Measurements from ENCODE around the gene ADGRG4. TPM values are rescaled to one million over a fixed set of nuclear protein-coding genes. Genes with fewer than 3 reads are reported as not detected.
"Not testable (repeated sequence)": the region's sequence is repeated elsewhere in the genome, so short reads cannot be mapped to it uniquely, and the experiment has no call there.

The ADGRG4 gene
- total and polyA plus RNA-seq, 4 donors = under 0.01 TPM; not detected in 3

DNA sequence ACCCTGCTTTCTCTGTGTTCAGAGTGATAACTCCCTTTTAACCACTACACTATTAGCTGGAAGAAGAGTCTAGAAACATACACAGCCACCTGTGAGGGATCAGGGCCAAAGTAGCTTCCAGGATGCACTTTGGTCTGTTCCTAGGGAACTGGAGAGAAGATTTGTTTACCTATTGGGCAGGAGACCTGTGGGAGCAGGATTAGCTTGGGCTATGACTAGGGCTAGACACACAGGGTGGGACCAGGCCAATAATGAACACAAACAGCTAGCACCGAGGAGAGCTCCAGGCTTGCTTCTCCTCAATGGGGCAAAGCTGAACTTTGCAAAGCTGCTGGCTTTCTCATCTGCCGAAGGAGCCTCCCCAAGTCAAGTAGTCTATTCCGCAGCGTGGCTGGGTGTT, 25.2 kb upstream of the ADGRG4 start (continued):
- peak in 1 of 2 donors; percentile 55 for TF ChIP-seq JUND (IDR thresholded peaks at IDR 0.05)
- TF ChIP-seq, protein P1, sequence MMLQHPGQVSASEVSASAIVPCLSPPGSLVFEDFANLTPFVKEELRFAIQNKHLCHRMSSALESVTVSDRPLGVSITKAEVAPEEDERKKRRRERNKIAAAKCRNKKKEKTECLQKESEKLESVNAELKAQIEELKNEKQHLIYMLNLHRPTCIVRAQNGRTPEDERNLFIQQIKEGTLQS (IDR thresholded peaks at IDR 0.05) = no peak
- peak; percentile 85 to 86 for TF ChIP-seq HNF4A (conservative IDR thresholded peaks at IDR 0.05)
- TF ChIP-seq NR2F2 (IDR thresholded peaks at IDR 0.05) = no peak

DNA sequence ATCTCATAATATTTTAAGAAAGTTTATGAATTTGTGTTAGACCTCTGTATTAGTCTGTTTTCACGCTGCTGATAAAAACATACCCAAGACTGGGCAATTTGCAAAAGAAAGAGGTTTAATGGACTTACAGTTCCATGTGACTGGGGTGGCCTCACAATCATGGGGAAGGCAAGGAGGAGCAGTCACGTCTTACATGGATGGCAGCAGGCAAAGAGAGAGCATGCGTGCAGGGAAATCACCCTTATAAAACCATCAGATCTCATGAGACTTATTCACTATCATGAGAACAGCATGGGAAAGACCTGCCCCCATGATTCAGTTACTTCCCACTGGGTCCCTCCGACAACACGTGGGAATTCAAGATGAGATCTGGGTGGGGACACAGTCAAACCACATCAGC, 14.4 kb upstream of the ADGRG4 start:
- not testable (repeated sequence) for H3K27ac ChIP-seq (ENCODE audit: low read depth in 1 of 2, low read length in 2 of 2); H3K36me3 ChIP-seq (ENCODE audit: control insufficient read depth in 4 of 4, insufficient read depth in 3 of 4, low read depth in 1 of 4, low read length in 3 of 4); H3K4me3 ChIP-seq (ENCODE audit: low read depth in 1 of 3, low read length in 3 of 3); H3K9me3 ChIP-seq (ENCODE audit: control insufficient read depth in 4 of 4, low read length in 3 of 4); DNase-seq (ENCODE audit: low spot score); H3K27me3 ChIP-seq (ENCODE audit: control insufficient read depth in 4 of 4, insufficient read depth in 4 of 4, low read length in 3 of 4); H3K9ac ChIP-seq (ENCODE audit: low read depth in 1 of 2, low read length in 2 of 2); H3K4me1 ChIP-seq (ENCODE audit: control insufficient read depth in 4 of 4, insufficient read depth in 4 of 4, low read length in 3 of 4)
- 89% methylated on average over 5 of the region's 5 CpGs for WGBS

DNA sequence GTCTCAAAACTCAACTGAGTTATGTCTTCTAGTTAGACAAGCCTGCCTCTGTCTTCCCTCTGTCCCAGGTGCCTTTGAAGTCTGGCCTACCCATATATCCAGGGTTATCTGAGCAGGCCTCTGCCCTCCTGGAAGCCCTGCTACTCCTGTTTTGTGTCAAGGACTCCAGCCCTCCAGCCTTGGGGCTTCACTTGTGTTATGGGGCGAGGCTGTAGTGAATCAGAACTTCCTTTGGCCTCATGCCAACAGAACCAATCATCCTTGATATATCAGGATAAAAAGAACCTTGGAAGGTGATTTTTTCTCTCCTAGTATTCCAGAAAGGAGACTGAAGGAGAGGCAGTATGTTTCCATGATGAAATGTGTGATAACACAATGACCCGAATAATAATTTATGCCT, 8.9 kb upstream of the ADGRG4 start:
- H3K27ac ChIP-seq (ENCODE audit: low read depth in 1 of 2, low read length in 2 of 2) = no peak overlapping the region
- no peaks in the 10 kb centered on the region for H3K4me1 ChIP-seq (ENCODE audit: control insufficient read depth in 4 of 4, insufficient read depth in 4 of 4, low read length in 3 of 4)
- no peak for DNase-seq (ENCODE audit: low spot score)
- H3K36me3 ChIP-seq (ENCODE audit: control insufficient read depth in 4 of 4, insufficient read depth in 3 of 4, low read depth in 1 of 4, low read length in 3 of 4) = no peaks in the 10 kb centered on the region
- H3K4me3 ChIP-seq (ENCODE audit: low read depth in 1 of 3, low read length in 3 of 3) = no peak overlapping the region
- 86% methylated on average over 2 of the region's 2 CpGs for WGBS
- H3K9ac ChIP-seq (ENCODE audit: low read depth in 1 of 2, low read length in 2 of 2) = no peak overlapping the region
- no peaks in the 10 kb centered on the region for H3K27me3 ChIP-seq (ENCODE audit: control insufficient read depth in 4 of 4, insufficient read depth in 4 of 4, low read length in 3 of 4)
- TF ChIP-seq SP1 (IDR thresholded peaks at IDR 0.05) (no peak), FOXA2 (IDR thresholded peaks at IDR 0.05) (no peak), TAF1 (conservative IDR thresholded peaks at IDR 0.05) (no peak), FOXA1 (IDR thresholded peaks at IDR 0.05) (no peak), YY1 (IDR thresholded peaks at IDR 0.05) (no peak)
- TF ChIP-seq, protein P1 (IDR thresholded peaks at IDR 0.05) = no peak
- TF ChIP-seq, protein P2, sequence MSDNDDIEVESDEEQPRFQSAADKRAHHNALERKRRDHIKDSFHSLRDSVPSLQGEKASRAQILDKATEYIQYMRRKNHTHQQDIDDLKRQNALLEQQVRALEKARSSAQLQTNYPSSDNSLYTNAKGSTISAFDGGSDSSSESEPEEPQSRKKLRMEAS (IDR thresholded peaks at IDR 0.05) = no peak
- no peaks in the 10 kb centered on the region for H3K9me3 ChIP-seq (ENCODE audit: control insufficient read depth in 4 of 4, low read length in 3 of 4)

DNA sequence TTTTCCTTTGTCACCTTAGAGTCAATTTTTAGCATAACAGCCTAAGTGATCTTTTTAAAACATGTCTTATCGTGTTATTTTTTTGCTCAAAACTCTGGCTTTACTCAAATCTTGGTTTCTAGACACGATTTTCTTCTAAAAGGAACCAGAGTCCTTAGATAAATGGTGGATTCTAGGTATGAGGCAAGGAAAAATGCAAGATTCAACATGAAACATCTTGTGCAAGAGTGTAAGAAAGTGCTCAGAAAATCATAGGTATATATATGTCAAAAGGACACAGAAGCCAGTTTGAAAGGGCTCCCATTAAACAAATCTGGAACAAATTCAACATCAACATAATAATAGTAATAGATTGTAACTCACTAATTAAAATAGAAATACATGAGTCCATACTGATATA, 8.1 kb upstream of the ADGRG4 start:
- TF ChIP-seq FOXA2 (IDR thresholded peaks at IDR 0.05) (no peak), RAD21 (IDR thresholded peaks at IDR 0.05) (no peak), FOXA1 (IDR thresholded peaks at IDR 0.05) (no peak)
- TF ChIP-seq, protein P3, sequence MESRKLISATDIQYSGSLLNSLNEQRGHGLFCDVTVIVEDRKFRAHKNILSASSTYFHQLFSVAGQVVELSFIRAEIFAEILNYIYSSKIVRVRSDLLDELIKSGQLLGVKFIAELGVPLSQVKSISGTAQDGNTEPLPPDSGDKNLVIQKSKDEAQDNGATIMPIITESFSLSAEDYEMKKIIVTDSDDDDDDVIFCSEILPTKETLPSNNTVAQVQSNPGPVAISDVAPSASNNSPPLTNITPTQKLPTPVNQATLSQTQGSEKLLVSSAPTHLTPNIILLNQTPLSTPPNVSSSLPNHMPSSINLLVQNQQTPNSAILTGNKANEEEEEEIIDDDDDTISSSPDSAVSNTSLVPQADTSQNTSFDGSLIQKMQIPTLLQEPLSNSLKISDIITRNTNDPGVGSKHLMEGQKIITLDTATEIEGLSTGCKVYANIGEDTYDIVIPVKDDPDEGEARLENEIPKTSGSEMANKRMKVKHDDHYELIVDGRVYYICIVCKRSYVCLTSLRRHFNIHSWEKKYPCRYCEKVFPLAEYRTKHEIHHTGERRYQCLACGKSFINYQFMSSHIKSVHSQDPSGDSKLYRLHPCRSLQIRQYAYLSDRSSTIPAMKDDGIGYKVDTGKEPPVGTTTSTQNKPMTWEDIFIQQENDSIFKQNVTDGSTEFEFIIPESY (IDR thresholded peaks at IDR 0.05) = no peak
- H3K4me1 ChIP-seq (ENCODE audit: control insufficient read depth in 4 of 4, insufficient read depth in 4 of 4, low read length in 3 of 4) = no peaks in the 10 kb centered on the region
- no peak for DNase-seq (ENCODE audit: low spot score)
- no peaks in the 10 kb centered on the region for H3K36me3 ChIP-seq (ENCODE audit: control insufficient read depth in 4 of 4, insufficient read depth in 3 of 4, low read depth in 1 of 4, low read length in 3 of 4)
- H3K27me3 ChIP-seq (ENCODE audit: control insufficient read depth in 4 of 4, insufficient read depth in 4 of 4, low read length in 3 of 4) = no peaks in the 10 kb centered on the region
- H3K9me3 ChIP-seq (ENCODE audit: control insufficient read depth in 4 of 4, low read length in 3 of 4) = no peaks in the 10 kb centered on the region
- no peak overlapping the region for H3K27ac ChIP-seq (ENCODE audit: low read depth in 1 of 2, low read length in 2 of 2)
- H3K4me3 ChIP-seq (ENCODE audit: low read depth in 1 of 3, low read length in 3 of 3) = no peak overlapping the region
- no peak overlapping the region for H3K9ac ChIP-seq (ENCODE audit: low read depth in 1 of 2, low read length in 2 of 2)
- 77% methylated on average over 2 of the region's 2 CpGs for WGBS
